NCI-H1417 (cell line): Measurements from ENCODE around the gene ADGRL3.
A peak's percentile ranks its signal among the peaks of the same experiment; 100 is the strongest.

ENCODE experiments used
- DNase-seq, 3 experiments: peaks; one replicate each; lab custom pipeline; 2025; lab: John Stamatoyannopoulos, UW

Gene ADGRL3

GRCh38 chr4:62096881-62097280 lies 896.8 kb downstream of the ADGRL3 start:
- peak in 1 of 3 experiments; percentile 64 for DNase-seq

GRCh38 chr4:62115216-62115615 lies 915.1 kb downstream of the ADGRL3 start:
- DNase-seq: no peak

- DNase-seq: no peak
These were observed 917.8 kb downstream of the ADGRL3 start for GRCh38 chr4:62117886-62118285.

GRCh38 chr4:62118558-62118957 lies 918.4 kb downstream of the ADGRL3 start:
- DNase-seq: no peak

- DNase-seq: no peak
These were observed 919.1 kb downstream of the ADGRL3 start for GRCh38 chr4:62119195-62119594.

- no peak for DNase-seq
These were observed 926.1 kb downstream of the ADGRL3 start for GRCh38 chr4:62126064-62126732.
